Vagina (tissue), 2 donors: Measurements from ENCODE around the gene NFS1.

Source experiments
- CTCF ChIP-seq, 3 experiments: fragments of 450-650 bp in 2 of 3; fragments of 200-600 bp in 1 of 3; sonication (generic) in 1 of 3; IDR thresholded peaks; one replicate each; pipeline ENCODE4 v1.5.1; 2017 to 2019; ENCODE audit warnings: antibody characterized with exemption in 3 of 3, mild to moderate bottlenecking in 2 of 3, moderate library complexity in 2 of 3
- POLR2A ChIP-seq, 2 donors: fragments of 450-650 bp; IDR thresholded peaks; one replicate each; pipeline ENCODE4 v1.6.1; 2017; ENCODE audit warnings: antibody characterized with exemption in 2 of 2, mild to moderate bottlenecking in 2 of 2, moderate library complexity in 2 of 2
- POLR2AphosphoS5 ChIP-seq, 2 donors: sonication (generic); formaldehyde crosslinking; IDR thresholded peaks; one replicate each; pipeline ENCODE4 v1.9.0; 2017; ENCODE audit warnings: antibody characterized with exemption in 2 of 2, mild to moderate bottlenecking in 2 of 2, low read depth in 1 of 2; ENCODE audit not compliant: insufficient read depth in 1 of 2

GRCh38 chr20:35657271-35657670 is 41.9 kb downstream of the NFS1 start:
- TF ChIP-seq POLR2AphosphoS5 (IDR thresholded peaks at IDR 0.05; ENCODE audit: insufficient read depth in 1 of 2, low read depth in 1 of 2) (no peak), CTCF (IDR thresholded peaks at IDR 0.05) (no peak), POLR2A (IDR thresholded peaks at IDR 0.05) (no peak)
